Measurements from ENCODE around the gene ANKH. TPM values are rescaled to one million over a fixed set of nuclear protein-coding genes. Genes with fewer than 3 reads are reported as not detected.

ANKH gene
- total RNA-seq, 1 donor from 2014 or later = 156 TPM

GRCh38 chr5:14733661-14734060 lies 137.9 kb downstream of the ANKH start:
- ATAC-seq (no peak), DNase-seq (ENCODE audit: low spot score) (no peak)
- intact Hi-C loops (cut with DNase I) = no loop called here

- DNase-seq (ENCODE audit: low spot score) (no peak), ATAC-seq (no peak)
- intact Hi-C loops (cut with DNase I) = no loop called here
These were observed 138.6 kb downstream of the ANKH start for GRCh38 chr5:14732991-14733390.

GRCh38 chr5:14730881-14731280 lies 140.7 kb downstream of the ANKH start:
- DNase-seq (ENCODE audit: low spot score) (no peak), ATAC-seq (no peak)
- intact Hi-C loops (cut with DNase I) = no loop called here

DNA sequence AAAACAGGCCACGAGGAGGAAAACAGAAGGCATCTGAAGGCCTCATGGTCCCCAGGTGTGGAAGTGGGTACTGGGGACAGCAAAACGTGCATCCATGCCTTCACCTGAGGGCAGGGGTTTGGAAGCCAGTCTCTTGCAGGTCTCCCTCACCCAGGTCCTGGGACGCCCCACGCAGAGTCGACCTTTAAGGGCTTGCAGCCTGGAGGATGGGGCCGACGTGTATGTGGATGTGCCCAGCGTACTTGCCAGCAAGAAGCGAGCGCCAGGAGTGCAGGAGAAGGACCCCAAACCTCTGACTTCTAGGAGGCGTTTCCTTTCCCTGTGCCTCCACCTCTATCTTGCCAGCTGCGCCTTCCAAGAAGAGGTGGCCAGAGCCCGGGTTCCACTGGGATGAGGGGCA lies 141.1 kb downstream of the ANKH start:
- intact Hi-C loops (cut with DNase I) = no loop called here
- DNase-seq (ENCODE audit: low spot score) = no peak
- no peak for ATAC-seq

GRCh38 chr5:14729448-14730385 lies 141.9 kb downstream of the ANKH start:
- intact Hi-C loops (cut with DNase I) = loop anchor here (5.0 kb wide), 1 partner anchor 273 kb away; no protein-coding TSS in a partner anchor
- DNase-seq (ENCODE audit: low spot score) (no peak), ATAC-seq (no peak)

GRCh38 chr5:14728459-14728938 lies 143.1 kb downstream of the ANKH start:
- ATAC-seq = peak; percentile 63

GRCh38 chr5:14727928-14728458 lies 143.6 kb downstream of the ANKH start:
- intact Hi-C loops (cut with DNase I) = loop anchor here (5.0 kb wide), 1 partner anchor 274 kb away; no protein-coding TSS in a partner anchor
- DNase-seq (ENCODE audit: low spot score) = no peak
- ATAC-seq = peak; percentile 3

More at GRCh38 chr5:14728459-14728938, 143.1 kb downstream of the ANKH start:
- no peak for DNase-seq (ENCODE audit: low spot score)
- intact Hi-C loops (cut with DNase I) = loop anchor here (5.0 kb wide), 1 partner anchor 274 kb away; no protein-coding TSS in a partner anchor

GRCh38 chr5:14727428-14727865 lies 144.1 kb downstream of the ANKH start:
- ATAC-seq = peak; percentile 89
- intact Hi-C loops (cut with DNase I) = loop anchor here (5.0 kb wide), 1 partner anchor 275 kb away; no protein-coding TSS in a partner anchor
- peak; percentile 91 for DNase-seq (ENCODE audit: low spot score)

GRCh38 chr5:14726066-14726838 lies 145.3 kb downstream of the ANKH start:
- intact Hi-C loops (cut with DNase I) = loop anchor here (5.0 kb wide), 1 partner anchor 276 kb away; no protein-coding TSS in a partner anchor
- no peak for ATAC-seq
- no peak for DNase-seq (ENCODE audit: low spot score)

DNA sequence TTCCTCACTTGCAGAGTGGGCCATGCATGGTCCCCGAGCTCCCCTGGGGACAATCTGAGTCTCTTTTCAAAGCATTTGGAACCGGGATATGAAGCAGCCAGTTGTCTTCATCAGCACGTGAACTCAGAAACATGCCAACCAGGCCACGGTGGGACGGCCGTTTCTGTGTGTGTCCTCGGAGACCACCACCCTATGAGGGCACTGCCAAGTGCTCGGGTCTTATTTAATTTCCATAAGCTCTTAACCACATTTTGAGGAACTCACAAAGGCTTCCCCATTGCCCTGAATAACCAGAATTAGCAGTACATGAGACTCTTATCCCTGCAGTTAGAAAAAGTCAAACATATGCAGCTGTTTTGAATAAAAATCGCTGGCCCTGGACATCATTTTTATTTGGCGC lies 146.9 kb downstream of the ANKH start:
- ATAC-seq = peak; percentile 17
- DNase-seq (ENCODE audit: low spot score) = no peak
- intact Hi-C loops (cut with DNase I) = loop anchor here (5.0 kb wide), 1 partner anchor 278 kb away; no protein-coding TSS in a partner anchor

DNA sequence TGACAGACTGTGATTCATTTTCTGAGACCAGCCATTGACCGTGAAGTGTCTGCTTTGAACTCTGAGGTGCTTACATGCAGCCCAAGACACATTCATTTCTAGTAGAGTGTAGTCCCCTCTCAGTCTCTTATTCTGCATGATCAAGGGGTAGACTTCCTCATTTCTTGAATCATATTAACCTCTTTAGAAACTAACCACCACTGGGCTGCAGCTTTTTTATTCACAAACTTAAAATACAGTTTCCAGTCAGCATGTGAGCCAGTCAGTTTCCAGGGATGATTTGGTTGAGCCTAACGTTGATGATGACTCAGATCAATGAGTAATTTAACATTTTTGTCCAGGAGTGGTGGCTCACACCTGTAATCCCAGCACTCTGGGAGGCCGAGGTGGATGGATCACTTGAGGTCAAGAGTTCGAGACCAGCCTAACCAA lies 147.9 kb downstream of the ANKH start:
- ATAC-seq (no peak), DNase-seq (ENCODE audit: low spot score) (no peak)
- intact Hi-C loops (cut with DNase I) = no loop called here

DNA sequence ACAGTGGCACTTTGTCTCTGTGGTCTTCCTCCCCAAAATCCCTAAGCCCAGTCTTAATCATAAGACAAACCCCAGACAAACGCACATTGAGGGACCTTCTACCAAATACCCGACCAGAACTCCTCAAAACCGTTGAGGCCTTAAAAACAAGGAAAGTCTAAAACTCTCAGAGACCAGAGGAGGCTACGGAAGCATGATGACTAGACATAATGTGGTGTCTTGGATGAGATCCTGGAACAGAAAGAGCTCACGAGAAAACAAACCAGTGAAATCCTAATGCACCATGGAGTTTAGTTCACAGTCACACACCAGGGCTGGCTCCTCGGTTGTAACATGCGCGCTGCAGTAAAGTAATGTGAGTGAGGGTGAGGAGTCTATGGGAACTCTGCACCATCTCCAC lies 148.7 kb downstream of the ANKH start:
- intact Hi-C loops (cut with DNase I) = no loop called here
- DNase-seq (ENCODE audit: low spot score) (no peak), ATAC-seq (no peak)

DNA sequence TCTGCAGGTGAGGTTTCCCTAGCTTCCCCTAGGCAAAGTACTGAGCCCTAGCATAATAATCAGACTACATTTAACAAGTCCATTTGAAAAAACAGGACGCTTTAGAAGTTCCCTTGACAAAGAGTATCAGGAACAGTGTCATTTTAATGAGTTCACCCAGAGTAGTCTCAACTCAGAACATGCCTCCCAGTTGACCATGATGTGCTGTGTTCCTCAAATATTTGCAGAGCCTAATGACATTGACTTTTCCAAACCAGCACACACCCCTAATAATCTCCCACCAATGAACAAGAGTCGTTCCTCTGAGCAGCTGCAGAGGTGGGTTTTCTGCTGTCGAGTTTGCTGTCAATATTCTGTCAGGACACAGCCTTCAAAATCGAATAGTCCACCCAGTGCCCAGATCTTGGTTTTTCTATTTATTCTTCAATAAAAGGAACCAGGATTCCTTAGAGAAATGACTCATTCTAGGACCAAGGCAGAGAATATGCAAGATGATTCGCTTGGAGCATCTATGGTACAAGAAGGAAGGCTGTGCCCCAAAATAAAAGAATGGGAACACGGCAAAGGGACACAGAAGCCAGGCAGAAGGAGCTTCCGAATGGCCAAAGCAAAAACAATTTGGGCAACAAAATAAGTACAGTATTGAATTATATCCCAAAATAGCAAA lies 149.5 kb downstream of the ANKH start:
- intact Hi-C loops (cut with DNase I) = no loop called here
- no peak for ATAC-seq
- no peak for DNase-seq (ENCODE audit: low spot score)

GRCh38 chr5:14720236-14720923 lies 151.2 kb downstream of the ANKH start:
- no peak for DNase-seq (ENCODE audit: low spot score)
- no peak for ATAC-seq
- intact Hi-C loops (cut with DNase I) = no loop called here

- no peak for ATAC-seq
- no peak for DNase-seq (ENCODE audit: low spot score)
- intact Hi-C loops (cut with DNase I) = no loop called here
These were observed 152.8 kb downstream of the ANKH start for GRCh38 chr5:14718778-14719177.

DNA sequence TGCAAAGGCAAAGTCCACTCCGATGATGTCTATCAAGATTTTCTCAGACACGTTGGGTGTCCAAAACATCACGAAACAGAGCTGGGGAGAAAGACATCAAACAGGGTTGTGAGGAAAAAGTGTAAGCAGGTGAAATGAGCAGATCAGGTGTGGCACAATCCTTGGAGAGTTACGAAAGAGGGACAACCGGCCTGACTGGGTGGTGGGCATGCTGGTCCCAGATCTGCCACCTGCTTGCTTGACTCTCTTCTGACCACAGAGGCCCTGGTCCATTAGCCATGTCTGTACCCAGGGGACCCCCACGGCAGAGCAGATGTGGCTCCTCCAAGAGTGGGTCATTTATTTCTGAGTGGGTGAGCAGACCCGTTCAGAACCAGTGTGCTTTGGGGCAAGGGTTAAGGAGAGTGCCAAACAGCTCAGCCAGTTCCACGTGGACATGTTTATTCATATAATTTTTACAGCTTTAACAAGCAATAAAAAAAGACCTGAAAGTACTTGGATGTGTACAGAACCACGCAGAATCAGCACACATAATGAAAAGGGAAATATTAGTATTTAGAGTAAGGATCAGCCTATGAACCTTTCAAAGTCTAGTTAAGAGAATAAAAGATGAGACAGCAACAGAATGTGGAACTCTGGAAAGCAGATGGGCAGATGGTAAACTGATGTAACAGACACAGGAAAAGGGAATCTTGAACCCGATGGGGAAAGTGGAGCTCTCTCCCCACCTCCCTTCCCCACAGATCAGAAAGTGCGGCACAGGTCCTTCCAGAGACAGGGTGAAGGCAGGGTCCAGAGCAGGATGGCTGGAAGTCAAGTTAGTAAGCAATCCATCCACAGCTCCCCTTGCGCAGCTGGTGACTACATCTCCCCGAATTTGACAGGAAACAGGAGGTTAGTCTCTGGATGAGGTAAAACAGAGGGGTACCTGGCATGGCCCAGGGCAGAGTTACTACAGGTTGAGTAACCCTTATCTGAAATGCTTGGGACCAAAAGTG lies 154.5 kb downstream of the ANKH start:
- intact Hi-C loops (cut with DNase I) = no loop called here
- no peak for ATAC-seq
- no peak for DNase-seq (ENCODE audit: low spot score)

- intact Hi-C loops (cut with DNase I) = no loop called here
- no peak for ATAC-seq
- no peak for DNase-seq (ENCODE audit: low spot score)
These were observed 156.1 kb downstream of the ANKH start for GRCh38 chr5:14715481-14715880.

Data from sciatic nerve (tissue), 2 donors.